ENCODE measurements around the gene HPCAL4. TPM values are rescaled to one million over a fixed set of nuclear protein-coding genes. Genes with fewer than 3 reads are reported as not detected.

The HPCAL4 gene
- total and polyA plus RNA-seq, 2 experiments from 2014 or later: 0.08 to 1.2 TPM

GRCh38 chr1:39677645-39678044, 13.6 kb downstream of the HPCAL4 start:
- no peak for TF ChIP-seq NANOG (IDR thresholded peaks at IDR 0.05; ENCODE audit: borderline replicate concordance)
- TF ChIP-seq, protein P1, sequence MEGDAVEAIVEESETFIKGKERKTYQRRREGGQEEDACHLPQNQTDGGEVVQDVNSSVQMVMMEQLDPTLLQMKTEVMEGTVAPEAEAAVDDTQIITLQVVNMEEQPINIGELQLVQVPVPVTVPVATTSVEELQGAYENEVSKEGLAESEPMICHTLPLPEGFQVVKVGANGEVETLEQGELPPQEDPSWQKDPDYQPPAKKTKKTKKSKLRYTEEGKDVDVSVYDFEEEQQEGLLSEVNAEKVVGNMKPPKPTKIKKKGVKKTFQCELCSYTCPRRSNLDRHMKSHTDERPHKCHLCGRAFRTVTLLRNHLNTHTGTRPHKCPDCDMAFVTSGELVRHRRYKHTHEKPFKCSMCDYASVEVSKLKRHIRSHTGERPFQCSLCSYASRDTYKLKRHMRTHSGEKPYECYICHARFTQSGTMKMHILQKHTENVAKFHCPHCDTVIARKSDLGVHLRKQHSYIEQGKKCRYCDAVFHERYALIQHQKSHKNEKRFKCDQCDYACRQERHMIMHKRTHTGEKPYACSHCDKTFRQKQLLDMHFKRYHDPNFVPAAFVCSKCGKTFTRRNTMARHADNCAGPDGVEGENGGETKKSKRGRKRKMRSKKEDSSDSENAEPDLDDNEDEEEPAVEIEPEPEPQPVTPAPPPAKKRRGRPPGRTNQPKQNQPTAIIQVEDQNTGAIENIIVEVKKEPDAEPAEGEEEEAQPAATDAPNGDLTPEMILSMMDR (conservative IDR thresholded peaks at IDR 0.05; ENCODE audit: low read depth in 2 of 2): no peak
- TF ChIP-seq, protein P2, sequence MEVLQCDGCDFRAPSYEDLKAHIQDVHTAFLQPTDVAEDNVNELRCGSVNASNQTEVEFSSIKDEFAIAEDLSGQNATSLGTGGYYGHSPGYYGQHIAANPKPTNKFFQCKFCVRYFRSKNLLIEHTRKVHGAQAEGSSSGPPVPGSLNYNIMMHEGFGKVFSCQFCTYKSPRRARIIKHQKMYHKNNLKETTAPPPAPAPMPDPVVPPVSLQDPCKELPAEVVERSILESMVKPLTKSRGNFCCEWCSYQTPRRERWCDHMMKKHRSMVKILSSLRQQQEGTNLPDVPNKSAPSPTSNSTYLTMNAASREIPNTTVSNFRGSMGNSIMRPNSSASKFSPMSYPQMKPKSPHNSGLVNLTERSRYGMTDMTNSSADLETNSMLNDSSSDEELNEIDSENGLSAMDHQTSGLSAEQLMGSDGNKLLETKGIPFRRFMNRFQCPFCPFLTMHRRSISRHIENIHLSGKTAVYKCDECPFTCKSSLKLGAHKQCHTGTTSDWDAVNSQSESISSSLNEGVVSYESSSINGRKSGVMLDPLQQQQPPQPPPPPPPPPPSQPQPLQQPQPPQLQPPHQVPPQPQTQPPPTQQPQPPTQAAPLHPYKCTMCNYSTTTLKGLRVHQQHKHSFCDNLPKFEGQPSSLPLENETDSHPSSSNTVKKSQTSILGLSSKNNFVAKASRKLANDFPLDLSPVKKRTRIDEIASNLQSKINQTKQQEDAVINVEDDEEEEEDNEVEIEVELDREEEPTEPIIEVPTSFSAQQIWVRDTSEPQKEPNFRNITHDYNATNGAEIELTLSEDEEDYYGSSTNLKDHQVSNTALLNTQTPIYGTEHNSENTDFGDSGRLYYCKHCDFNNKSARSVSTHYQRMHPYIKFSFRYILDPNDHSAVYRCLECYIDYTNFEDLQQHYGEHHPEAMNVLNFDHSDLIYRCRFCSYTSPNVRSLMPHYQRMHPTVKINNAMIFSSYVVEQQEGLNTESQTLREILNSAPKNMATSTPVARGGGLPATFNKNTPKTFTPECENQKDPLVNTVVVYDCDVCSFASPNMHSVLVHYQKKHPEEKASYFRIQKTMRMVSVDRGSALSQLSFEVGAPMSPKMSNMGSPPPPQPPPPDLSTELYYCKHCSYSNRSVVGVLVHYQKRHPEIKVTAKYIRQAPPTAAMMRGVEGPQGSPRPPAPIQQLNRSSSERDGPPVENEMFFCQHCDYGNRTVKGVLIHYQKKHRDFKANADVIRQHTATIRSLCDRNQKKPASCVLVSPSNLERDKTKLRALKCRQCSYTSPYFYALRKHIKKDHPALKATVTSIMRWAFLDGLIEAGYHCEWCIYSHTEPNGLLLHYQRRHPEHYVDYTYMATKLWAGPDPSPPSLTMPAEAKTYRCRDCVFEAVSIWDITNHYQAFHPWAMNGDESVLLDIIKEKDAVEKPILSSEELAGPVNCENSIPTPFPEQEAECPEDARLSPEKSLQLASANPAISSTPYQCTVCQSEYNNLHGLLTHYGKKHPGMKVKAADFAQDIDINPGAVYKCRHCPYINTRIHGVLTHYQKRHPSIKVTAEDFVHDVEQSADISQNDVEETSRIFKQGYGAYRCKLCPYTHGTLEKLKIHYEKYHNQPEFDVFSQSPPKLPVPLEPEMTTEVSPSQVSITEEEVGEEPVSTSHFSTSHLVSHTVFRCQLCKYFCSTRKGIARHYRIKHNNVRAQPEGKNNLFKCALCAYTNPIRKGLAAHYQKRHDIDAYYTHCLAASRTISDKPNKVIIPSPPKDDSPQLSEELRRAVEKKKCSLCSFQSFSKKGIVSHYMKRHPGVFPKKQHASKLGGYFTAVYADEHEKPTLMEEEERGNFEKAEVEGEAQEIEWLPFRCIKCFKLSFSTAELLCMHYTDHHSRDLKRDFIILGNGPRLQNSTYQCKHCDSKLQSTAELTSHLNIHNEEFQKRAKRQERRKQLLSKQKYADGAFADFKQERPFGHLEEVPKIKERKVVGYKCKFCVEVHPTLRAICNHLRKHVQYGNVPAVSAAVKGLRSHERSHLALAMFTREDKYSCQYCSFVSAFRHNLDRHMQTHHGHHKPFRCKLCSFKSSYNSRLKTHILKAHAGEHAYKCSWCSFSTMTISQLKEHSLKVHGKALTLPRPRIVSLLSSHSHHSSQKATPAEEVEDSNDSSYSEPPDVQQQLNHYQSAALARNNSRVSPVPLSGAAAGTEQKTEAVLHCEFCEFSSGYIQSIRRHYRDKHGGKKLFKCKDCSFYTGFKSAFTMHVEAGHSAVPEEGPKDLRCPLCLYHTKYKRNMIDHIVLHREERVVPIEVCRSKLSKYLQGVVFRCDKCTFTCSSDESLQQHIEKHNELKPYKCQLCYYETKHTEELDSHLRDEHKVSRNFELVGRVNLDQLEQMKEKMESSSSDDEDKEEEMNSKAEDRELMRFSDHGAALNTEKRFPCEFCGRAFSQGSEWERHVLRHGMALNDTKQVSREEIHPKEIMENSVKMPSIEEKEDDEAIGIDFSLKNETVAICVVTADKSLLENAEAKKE (CRISPR knock-in tag; IDR thresholded peaks at IDR 0.05): no peak
- no peak for TF ChIP-seq EZH2 (IDR thresholded peaks at IDR 0.05; ENCODE audit: low read depth, unreplicated experiment)
- TF ChIP-seq, protein P3, sequence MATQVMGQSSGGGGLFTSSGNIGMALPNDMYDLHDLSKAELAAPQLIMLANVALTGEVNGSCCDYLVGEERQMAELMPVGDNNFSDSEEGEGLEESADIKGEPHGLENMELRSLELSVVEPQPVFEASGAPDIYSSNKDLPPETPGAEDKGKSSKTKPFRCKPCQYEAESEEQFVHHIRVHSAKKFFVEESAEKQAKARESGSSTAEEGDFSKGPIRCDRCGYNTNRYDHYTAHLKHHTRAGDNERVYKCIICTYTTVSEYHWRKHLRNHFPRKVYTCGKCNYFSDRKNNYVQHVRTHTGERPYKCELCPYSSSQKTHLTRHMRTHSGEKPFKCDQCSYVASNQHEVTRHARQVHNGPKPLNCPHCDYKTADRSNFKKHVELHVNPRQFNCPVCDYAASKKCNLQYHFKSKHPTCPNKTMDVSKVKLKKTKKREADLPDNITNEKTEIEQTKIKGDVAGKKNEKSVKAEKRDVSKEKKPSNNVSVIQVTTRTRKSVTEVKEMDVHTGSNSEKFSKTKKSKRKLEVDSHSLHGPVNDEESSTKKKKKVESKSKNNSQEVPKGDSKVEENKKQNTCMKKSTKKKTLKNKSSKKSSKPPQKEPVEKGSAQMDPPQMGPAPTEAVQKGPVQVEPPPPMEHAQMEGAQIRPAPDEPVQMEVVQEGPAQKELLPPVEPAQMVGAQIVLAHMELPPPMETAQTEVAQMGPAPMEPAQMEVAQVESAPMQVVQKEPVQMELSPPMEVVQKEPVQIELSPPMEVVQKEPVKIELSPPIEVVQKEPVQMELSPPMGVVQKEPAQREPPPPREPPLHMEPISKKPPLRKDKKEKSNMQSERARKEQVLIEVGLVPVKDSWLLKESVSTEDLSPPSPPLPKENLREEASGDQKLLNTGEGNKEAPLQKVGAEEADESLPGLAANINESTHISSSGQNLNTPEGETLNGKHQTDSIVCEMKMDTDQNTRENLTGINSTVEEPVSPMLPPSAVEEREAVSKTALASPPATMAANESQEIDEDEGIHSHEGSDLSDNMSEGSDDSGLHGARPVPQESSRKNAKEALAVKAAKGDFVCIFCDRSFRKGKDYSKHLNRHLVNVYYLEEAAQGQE (IDR thresholded peaks at IDR 0.05; ENCODE audit: unreplicated experiment): no peak
- TF ChIP-seq ZNF331 (CRISPR knock-in tag; IDR thresholded peaks at IDR 0.05; ENCODE audit: low read depth): no peak
- TF ChIP-seq EZH2phosphoT487 (IDR thresholded peaks at IDR 0.05; ENCODE audit: unreplicated experiment): no peak
- no peak for TF ChIP-seq POLR2AphosphoS5 (IDR thresholded peaks at IDR 0.05; ENCODE audit: low read depth)
- no peak for TF ChIP-seq CREB1 (CRISPR knock-in tag; IDR thresholded peaks at IDR 0.05; ENCODE audit: low read depth)
- no peak for TF ChIP-seq STAT1 (IDR thresholded peaks at IDR 0.05; ENCODE audit: unreplicated experiment)
- TF ChIP-seq ZNF114 (CRISPR knock-in tag; IDR thresholded peaks at IDR 0.05): no peak
- no peak for TF ChIP-seq ETS1 (IDR thresholded peaks at IDR 0.05)
- TF ChIP-seq JUNB (IDR thresholded peaks at IDR 0.05; ENCODE audit: unreplicated experiment): no peak
- Histone ChIP-seq H2AFZ (no peak overlapping the region), H3K27ac (ENCODE audit: low read depth) (no peak overlapping the region), H3K4me2 (no peak overlapping the region), H3K36me3 (ENCODE audit: insufficient read depth) (no peaks in the 10 kb centered on the region), H4K20me1 (replicated peaks; ENCODE audit: insufficient read depth) (peaks cover 13% of the 10 kb centered on the region; the same call in 1 of the 2 replicates), H3K9me2 (ENCODE audit: insufficient read depth) (no peaks in the 10 kb centered on the region), H3K4me3 (no peak overlapping the region), H3K79me2 (replicated peaks; ENCODE audit: insufficient read depth) (no peaks in the 10 kb centered on the region), H3K27me3 (ENCODE audit: insufficient read depth) (peaks cover 98% of the 10 kb centered on the region), H3K4me1 (ENCODE audit: insufficient read depth) (no peaks in the 10 kb centered on the region), H3F3A (replicated peaks; ENCODE audit: low read depth) (no peaks in the 10 kb centered on the region)
- Mint-ChIP-seq H3K4me3 (no peak overlapping the region), H3K9me3 (no peaks in the 10 kb centered on the region), H3K27me3 (ENCODE audit: insufficient read depth, low read depth, poor library complexity) (peaks cover 96% of the 10 kb centered on the region), H3K27ac (no peak overlapping the region), H3K4me1 (no peaks in the 10 kb centered on the region), H3K36me3 (ENCODE audit: low read depth) (no peaks in the 10 kb centered on the region)
- ATAC-seq: no peak
- no peak for DNase-seq (ENCODE audit: low spot score)

All from GM23338 (cell line).